ENCODE measurements around the gene SLAMF8.

The SLAMF8 gene

DNA sequence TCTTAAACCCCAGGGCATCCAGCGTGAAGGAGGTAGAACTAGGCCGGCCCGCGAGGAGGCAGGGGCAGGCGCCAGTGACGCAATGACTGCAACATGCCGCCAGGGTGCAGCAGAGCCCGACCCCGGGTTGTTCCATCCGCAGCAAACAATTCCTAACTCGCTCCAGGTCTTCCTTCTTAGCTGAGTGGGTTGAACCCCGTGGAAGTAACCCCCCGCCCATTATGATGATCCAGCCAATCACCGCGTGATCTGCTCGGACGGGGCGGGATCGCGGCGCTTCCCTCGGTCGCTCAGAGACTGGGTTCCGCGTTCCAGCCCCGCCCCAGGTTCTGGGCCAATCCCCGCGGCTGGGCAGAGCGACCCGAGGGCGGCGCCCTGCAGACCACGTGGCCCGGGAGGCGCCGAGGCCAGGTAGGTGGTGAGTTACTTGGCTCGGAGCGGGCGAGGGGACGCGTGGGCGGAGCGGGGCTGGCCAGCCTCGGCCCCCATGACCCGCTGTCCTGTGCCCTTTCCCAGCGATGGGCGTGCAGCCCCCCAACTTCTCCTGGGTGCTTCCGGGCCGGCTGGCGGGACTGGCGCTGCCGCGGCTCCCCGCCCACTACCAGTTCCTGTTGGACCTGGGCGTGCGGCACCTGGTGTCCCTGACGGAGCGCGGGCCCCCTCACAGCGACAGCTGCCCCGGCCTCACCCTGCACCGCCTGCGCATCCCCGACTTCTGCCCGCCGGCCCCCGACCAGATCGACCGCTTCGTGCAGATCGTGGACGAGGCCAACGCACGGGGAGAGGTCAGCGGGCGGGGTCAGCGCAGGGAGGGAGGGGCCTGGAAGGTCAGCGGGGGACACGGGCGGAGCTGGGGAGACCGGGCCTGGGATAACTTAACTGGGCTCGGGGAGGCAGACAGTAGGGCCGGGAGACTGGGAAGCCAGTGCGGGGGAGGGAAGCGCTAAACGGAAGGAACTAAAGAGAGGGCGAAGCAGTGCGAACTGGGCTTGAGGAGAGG is 45.8 kb upstream of the SLAMF8 start, which contains the start of gene DUSP23:
TSS of gene DUSP23 (plus strand) at position 380 of the 1,000 bp plus-strand sequence. CDS start at position 519, 139 bp downstream.
- no peaks in the 10 kb centered on the region for H3K36me3 ChIP-seq (ENCODE audit: low read length)
- H3K9ac ChIP-seq (ENCODE audit: low read length) = no peak within 1 kb of the TSS
- no peaks in the 10 kb centered on the region for H3K9me2 ChIP-seq (replicated peaks; ENCODE audit: insufficient read depth, low read length)
- H3K79me2 ChIP-seq (ENCODE audit: insufficient read depth, low read length) = no peaks in the 10 kb centered on the region
- no peaks in the 10 kb centered on the region for H3K27me3 ChIP-seq (ENCODE audit: low read length)
- no peaks in the 10 kb centered on the region for H3F3A ChIP-seq (ENCODE audit: insufficient read depth)
- no peak within 1 kb of the TSS for H2AFZ ChIP-seq (ENCODE audit: low read depth, low read length, severe bottlenecking)
- H3K27ac ChIP-seq (ENCODE audit: low read depth, low read length) = no peak within 1 kb of the TSS
- no peaks in the 10 kb centered on the region for H3K9me3 ChIP-seq (ENCODE audit: insufficient read depth, low read length)
- H4K20me1 ChIP-seq (ENCODE audit: low read depth, low read length) = no peaks in the 10 kb centered on the region
- H3K4me3 ChIP-seq (ENCODE audit: insufficient read depth, low read length, poor library complexity, severe bottlenecking) = no peak within 1 kb of the TSS
- TF ChIP-seq, protein P1, sequence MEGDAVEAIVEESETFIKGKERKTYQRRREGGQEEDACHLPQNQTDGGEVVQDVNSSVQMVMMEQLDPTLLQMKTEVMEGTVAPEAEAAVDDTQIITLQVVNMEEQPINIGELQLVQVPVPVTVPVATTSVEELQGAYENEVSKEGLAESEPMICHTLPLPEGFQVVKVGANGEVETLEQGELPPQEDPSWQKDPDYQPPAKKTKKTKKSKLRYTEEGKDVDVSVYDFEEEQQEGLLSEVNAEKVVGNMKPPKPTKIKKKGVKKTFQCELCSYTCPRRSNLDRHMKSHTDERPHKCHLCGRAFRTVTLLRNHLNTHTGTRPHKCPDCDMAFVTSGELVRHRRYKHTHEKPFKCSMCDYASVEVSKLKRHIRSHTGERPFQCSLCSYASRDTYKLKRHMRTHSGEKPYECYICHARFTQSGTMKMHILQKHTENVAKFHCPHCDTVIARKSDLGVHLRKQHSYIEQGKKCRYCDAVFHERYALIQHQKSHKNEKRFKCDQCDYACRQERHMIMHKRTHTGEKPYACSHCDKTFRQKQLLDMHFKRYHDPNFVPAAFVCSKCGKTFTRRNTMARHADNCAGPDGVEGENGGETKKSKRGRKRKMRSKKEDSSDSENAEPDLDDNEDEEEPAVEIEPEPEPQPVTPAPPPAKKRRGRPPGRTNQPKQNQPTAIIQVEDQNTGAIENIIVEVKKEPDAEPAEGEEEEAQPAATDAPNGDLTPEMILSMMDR (IDR thresholded peaks at IDR 0.05; ENCODE audit: insufficient read depth, low read length, poor library complexity, severe bottlenecking) = peak; percentile 41
- no peak for TF ChIP-seq EZH2phosphoT487 (conservative IDR thresholded peaks at IDR 0.05; ENCODE audit: low read length)
- no peak within 1 kb of the TSS for H3K4me2 ChIP-seq (ENCODE audit: low read depth, low read length, poor library complexity, severe bottlenecking)

DNA sequence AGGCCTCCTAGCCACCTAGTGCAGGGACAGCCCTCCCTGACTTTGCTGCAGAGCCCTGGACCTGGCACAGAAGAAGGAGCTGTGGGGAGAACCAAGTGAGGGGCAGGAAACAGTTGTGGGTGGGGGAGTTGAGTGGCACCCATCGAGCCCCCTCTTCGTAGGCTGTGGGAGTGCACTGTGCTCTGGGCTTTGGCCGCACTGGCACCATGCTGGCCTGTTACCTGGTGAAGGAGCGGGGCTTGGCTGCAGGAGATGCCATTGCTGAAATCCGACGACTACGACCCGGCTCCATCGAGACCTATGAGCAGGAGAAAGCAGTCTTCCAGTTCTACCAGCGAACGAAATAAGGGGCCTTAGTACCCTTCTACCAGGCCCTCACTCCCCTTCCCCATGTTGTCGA is 44.7 kb upstream of the SLAMF8 start:
- Histone ChIP-seq H3K27me3 (ENCODE audit: low read length) (no peaks in the 10 kb centered on the region), H3K9me2 (replicated peaks; ENCODE audit: insufficient read depth, low read length) (no peaks in the 10 kb centered on the region), H2AFZ (ENCODE audit: low read depth, low read length, severe bottlenecking) (no peak overlapping the region), H3K79me2 (ENCODE audit: insufficient read depth, low read length) (no peaks in the 10 kb centered on the region), H3K4me3 (ENCODE audit: insufficient read depth, low read length, poor library complexity, severe bottlenecking) (no peak overlapping the region), H3K4me2 (ENCODE audit: low read depth, low read length, poor library complexity, severe bottlenecking) (no peak overlapping the region), H3K9ac (ENCODE audit: low read length) (no peak overlapping the region), H3K9me3 (ENCODE audit: insufficient read depth, low read length) (no peaks in the 10 kb centered on the region), H3F3A (ENCODE audit: insufficient read depth) (no peaks in the 10 kb centered on the region), H4K20me1 (ENCODE audit: low read depth, low read length) (no peaks in the 10 kb centered on the region), H3K27ac (ENCODE audit: low read depth, low read length) (no peak overlapping the region), H3K36me3 (ENCODE audit: low read length) (no peaks in the 10 kb centered on the region)
- TF ChIP-seq, protein P1 (IDR thresholded peaks at IDR 0.05; ENCODE audit: insufficient read depth, low read length, poor library complexity, severe bottlenecking) = no peak

- Histone ChIP-seq H4K20me1 (ENCODE audit: low read depth, low read length) (no peaks in the 10 kb centered on the region), H3K9me2 (replicated peaks; ENCODE audit: insufficient read depth, low read length) (no peaks in the 10 kb centered on the region), H3K79me2 (ENCODE audit: insufficient read depth, low read length) (no peaks in the 10 kb centered on the region), H3K9me3 (ENCODE audit: insufficient read depth, low read length) (no peaks in the 10 kb centered on the region), H3K36me3 (ENCODE audit: low read length) (no peaks in the 10 kb centered on the region), H3K4me3 (ENCODE audit: insufficient read depth, low read length, poor library complexity, severe bottlenecking) (no peak overlapping the region), H3K9ac (ENCODE audit: low read length) (no peak overlapping the region), H2AFZ (ENCODE audit: low read depth, low read length, severe bottlenecking) (no peak overlapping the region), H3K27me3 (ENCODE audit: low read length) (no peaks in the 10 kb centered on the region), H3F3A (ENCODE audit: insufficient read depth) (no peaks in the 10 kb centered on the region), H3K4me2 (ENCODE audit: low read depth, low read length, poor library complexity, severe bottlenecking) (no peak overlapping the region), H3K27ac (ENCODE audit: low read depth, low read length) (no peak overlapping the region)
- TF ChIP-seq EZH2phosphoT487 (conservative IDR thresholded peaks at IDR 0.05; ENCODE audit: low read length) = no peak
- TF ChIP-seq, protein P1 (IDR thresholded peaks at IDR 0.05; ENCODE audit: insufficient read depth, low read length, poor library complexity, severe bottlenecking) = no peak
Observed at GRCh38 chr1:159783724-159784123, 42.9 kb upstream of the SLAMF8 start.
